CD4-positive, alpha-beta T cell treated with Interleukin-15 for 1 hour (primary cell): Measurements from ENCODE around the gene SGMS2.
"Not testable (repeated sequence)": the region's sequence is repeated elsewhere in the genome, so short reads cannot be mapped to it uniquely, and the experiment has no call there.

Experiments
- DNase-seq: peaks from one replicate; pipeline ENCODE4 v3.0.0-alpha.2; 2020

SGMS2 gene

GRCh38 chr4:107916623-107917022 lies 91.9 kb downstream of the SGMS2 start:
- no peak for DNase-seq

GRCh38 chr4:107917500-107917899 lies 92.8 kb downstream of the SGMS2 start:
- no peak for DNase-seq

GRCh38 chr4:107922486-107923473 lies 98.0 kb downstream of the SGMS2 start:
- no peak for DNase-seq

GRCh38 chr4:107925713-107926112 lies 101.0 kb downstream of the SGMS2 start:
- not testable (repeated sequence) for DNase-seq

- DNase-seq: not testable (repeated sequence)
Observed at GRCh38 chr4:107926875-107927274, 102.1 kb downstream of the SGMS2 start.

- peak; percentile 83 for DNase-seq
Observed at GRCh38 chr4:107930821-107931774, 106.4 kb downstream of the SGMS2 start, which contains the start of gene CYP2U1. TSS of gene CYP2U1 (plus strand) at chr4:107931549. CDS start at chr4:107931644, 95 bp downstream.

GRCh38 chr4:107931775-107932321 lies 107.1 kb downstream of the SGMS2 start:
- peak; percentile 43 for DNase-seq

GRCh38 chr4:107935246-107935645 lies 110.5 kb downstream of the SGMS2 start:
- no peak for DNase-seq

GRCh38 chr4:107937040-107937439 lies 112.3 kb downstream of the SGMS2 start:
- no peak for DNase-seq

- DNase-seq: no peak
Observed at GRCh38 chr4:107939307-107939706, 114.6 kb downstream of the SGMS2 start.

- no peak for DNase-seq
Observed at GRCh38 chr4:107945809-107946208, 121.1 kb downstream of the SGMS2 start.

- no peak for DNase-seq
Observed at GRCh38 chr4:107950746-107951540, 126.2 kb downstream of the SGMS2 start.

GRCh38 chr4:107951551-107951950 lies 126.8 kb downstream of the SGMS2 start:
- no peak for DNase-seq

GRCh38 chr4:107956011-107956410 lies 131.3 kb downstream of the SGMS2 start:
- DNase-seq: no peak
